Astrocyte (in vitro differentiated cells and primary cell): ENCODE measurements around the gene CELA2B.

Experiments
- EZH2 ChIP-seq: IDR thresholded peaks from 2 replicates; pipeline ENCODE4 v1.6.1; 2012; ENCODE audit warnings: mild to moderate bottlenecking, low read length, inconsistent platforms; ENCODE audit not compliant: insufficient read depth
- TF ChIP-seq, protein P1 (sequence below): IDR thresholded peaks from 2 replicates; pipeline ENCODE4 v1.5.1; 2011; ENCODE audit warnings: low read depth, mild to moderate bottlenecking, inconsistent platforms, low read length, moderate library complexity; ENCODE audit not compliant: insufficient read depth

DNA sequence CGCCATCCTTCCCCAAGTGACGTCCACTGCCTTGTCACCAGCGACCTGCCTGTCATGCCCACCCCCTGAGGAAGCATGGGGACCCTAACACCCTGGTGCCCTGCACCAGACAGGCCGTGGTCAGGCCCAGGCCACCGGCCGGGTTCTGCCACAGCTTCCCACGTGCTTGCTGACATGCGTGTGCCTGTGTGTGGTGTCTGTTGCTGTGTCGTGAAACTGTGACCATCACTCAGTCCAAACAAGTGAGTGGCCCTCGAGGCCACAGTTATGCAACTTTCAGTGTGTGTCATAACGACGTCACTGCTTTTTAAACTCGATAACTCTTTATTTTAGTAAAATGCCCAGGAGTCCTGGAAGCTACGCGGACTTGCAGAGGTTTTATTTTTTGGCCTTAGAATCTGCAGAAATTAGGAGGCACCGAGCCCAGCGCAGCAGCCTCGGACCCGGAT is 46.2 kb upstream of the CELA2B start:
- TF ChIP-seq, protein P1, sequence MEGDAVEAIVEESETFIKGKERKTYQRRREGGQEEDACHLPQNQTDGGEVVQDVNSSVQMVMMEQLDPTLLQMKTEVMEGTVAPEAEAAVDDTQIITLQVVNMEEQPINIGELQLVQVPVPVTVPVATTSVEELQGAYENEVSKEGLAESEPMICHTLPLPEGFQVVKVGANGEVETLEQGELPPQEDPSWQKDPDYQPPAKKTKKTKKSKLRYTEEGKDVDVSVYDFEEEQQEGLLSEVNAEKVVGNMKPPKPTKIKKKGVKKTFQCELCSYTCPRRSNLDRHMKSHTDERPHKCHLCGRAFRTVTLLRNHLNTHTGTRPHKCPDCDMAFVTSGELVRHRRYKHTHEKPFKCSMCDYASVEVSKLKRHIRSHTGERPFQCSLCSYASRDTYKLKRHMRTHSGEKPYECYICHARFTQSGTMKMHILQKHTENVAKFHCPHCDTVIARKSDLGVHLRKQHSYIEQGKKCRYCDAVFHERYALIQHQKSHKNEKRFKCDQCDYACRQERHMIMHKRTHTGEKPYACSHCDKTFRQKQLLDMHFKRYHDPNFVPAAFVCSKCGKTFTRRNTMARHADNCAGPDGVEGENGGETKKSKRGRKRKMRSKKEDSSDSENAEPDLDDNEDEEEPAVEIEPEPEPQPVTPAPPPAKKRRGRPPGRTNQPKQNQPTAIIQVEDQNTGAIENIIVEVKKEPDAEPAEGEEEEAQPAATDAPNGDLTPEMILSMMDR, result no peak
- no peak for TF ChIP-seq EZH2
